ENCODE measurements around the gene CDC42BPB.

The CDC42BPB gene

GRCh38 chr14:103071544-103072251, 14.3 kb upstream of the CDC42BPB start:
- no peaks in the 10 kb centered on the region for H3K9me3 ChIP-seq (ENCODE audit: control insufficient read depth, insufficient read depth, low read length)
- H3K36me3 ChIP-seq (ENCODE audit: control insufficient read depth, low read length): no peaks in the 10 kb centered on the region
- H3K27me3 ChIP-seq (ENCODE audit: control insufficient read depth, low read length): peaks cover 25% of the 10 kb centered on the region
- no peak overlapping the region for H3K27ac ChIP-seq (ENCODE audit: low read depth, low read length)
- TF ChIP-seq CTCF (IDR thresholded peaks at IDR 0.05; ENCODE audit: low read depth, low read length, poor library complexity, severe bottlenecking): no peak
- no peak for TF ChIP-seq EZH2phosphoT487 (IDR thresholded peaks at IDR 0.05; ENCODE audit: borderline replicate concordance, low read length)
- H4K20me1 ChIP-seq (ENCODE audit: control insufficient read depth, insufficient read depth, low read depth, low read length): no peaks in the 10 kb centered on the region
- no peaks in the 10 kb centered on the region for H3F3A ChIP-seq (ENCODE audit: control insufficient read depth, insufficient read depth)
- no peak overlapping the region for H3K4me2 ChIP-seq (ENCODE audit: low read length)
- no peaks in the 10 kb centered on the region for H3K79me2 ChIP-seq (ENCODE audit: control insufficient read depth, low read length)
- no peak overlapping the region for H3K4me3 ChIP-seq (ENCODE audit: low read length)
- no peaks in the 10 kb centered on the region for H3K9me2 ChIP-seq (replicated peaks; ENCODE audit: control insufficient read depth, low read length)
- peaks cover 8% of the 10 kb centered on the region for H3K4me1 ChIP-seq (ENCODE audit: control insufficient read depth, low read length)

- peaks cover 25% of the 10 kb centered on the region for H3K27me3 ChIP-seq (ENCODE audit: control insufficient read depth, low read length)
- H3K79me2 ChIP-seq (ENCODE audit: control insufficient read depth, low read length): no peaks in the 10 kb centered on the region
- H3K4me1 ChIP-seq (ENCODE audit: control insufficient read depth, low read length): peaks cover 8% of the 10 kb centered on the region
- no peak overlapping the region for H3K27ac ChIP-seq (ENCODE audit: low read depth, low read length)
- H3K36me3 ChIP-seq (ENCODE audit: control insufficient read depth, low read length): no peaks in the 10 kb centered on the region
- no peak overlapping the region for H3K4me3 ChIP-seq (ENCODE audit: low read length)
- H3K9me2 ChIP-seq (replicated peaks; ENCODE audit: control insufficient read depth, low read length): no peaks in the 10 kb centered on the region
- no peaks in the 10 kb centered on the region for H4K20me1 ChIP-seq (ENCODE audit: control insufficient read depth, insufficient read depth, low read depth, low read length)
- H3F3A ChIP-seq (ENCODE audit: control insufficient read depth, insufficient read depth): no peaks in the 10 kb centered on the region
- H3K4me2 ChIP-seq (ENCODE audit: low read length): no peak overlapping the region
- TF ChIP-seq EZH2phosphoT487 (IDR thresholded peaks at IDR 0.05; ENCODE audit: borderline replicate concordance, low read length) (no peak), CTCF (IDR thresholded peaks at IDR 0.05; ENCODE audit: low read depth, low read length, poor library complexity, severe bottlenecking) (no peak)
- H3K9me3 ChIP-seq (ENCODE audit: control insufficient read depth, insufficient read depth, low read length): no peaks in the 10 kb centered on the region
Observed at GRCh38 chr14:103070971-103071542, 13.7 kb upstream of the CDC42BPB start.

GRCh38 chr14:103070263-103070885, 13.0 kb upstream of the CDC42BPB start:
- Histone ChIP-seq H3K9me3 (ENCODE audit: control insufficient read depth, insufficient read depth, low read length) (no peaks in the 10 kb centered on the region), H3F3A (ENCODE audit: control insufficient read depth, insufficient read depth) (no peaks in the 10 kb centered on the region), H3K27ac (ENCODE audit: low read depth, low read length) (no peak overlapping the region), H4K20me1 (ENCODE audit: control insufficient read depth, insufficient read depth, low read depth, low read length) (no peaks in the 10 kb centered on the region), H3K4me2 (ENCODE audit: low read length) (no peak overlapping the region), H3K36me3 (ENCODE audit: control insufficient read depth, low read length) (no peaks in the 10 kb centered on the region), H3K9me2 (replicated peaks; ENCODE audit: control insufficient read depth, low read length) (no peaks in the 10 kb centered on the region), H3K79me2 (ENCODE audit: control insufficient read depth, low read length) (no peaks in the 10 kb centered on the region), H3K4me3 (ENCODE audit: low read length) (no peak overlapping the region), H3K27me3 (ENCODE audit: control insufficient read depth, low read length) (peaks cover 23% of the 10 kb centered on the region), H3K4me1 (ENCODE audit: control insufficient read depth, low read length) (peaks cover 3% of the 10 kb centered on the region)
- no peak for TF ChIP-seq EZH2phosphoT487 (IDR thresholded peaks at IDR 0.05; ENCODE audit: borderline replicate concordance, low read length)
- TF ChIP-seq CTCF (IDR thresholded peaks at IDR 0.05; ENCODE audit: low read depth, low read length, poor library complexity, severe bottlenecking): no peak

Data from DOHH2 (cell line).